SKM-1 (cell line): Measurements from ENCODE around the gene ATP10B.
"Not testable (repeated sequence)": the region's sequence is repeated elsewhere in the genome, so short reads cannot be mapped to it uniquely, and the experiment has no call there.

Experiments used
- DNase-seq: peaks from one replicate; lab custom pipeline; 2025; ENCODE audit not compliant: unreplicated experiment; lab: John Stamatoyannopoulos, UW

ATP10B gene, protein sequence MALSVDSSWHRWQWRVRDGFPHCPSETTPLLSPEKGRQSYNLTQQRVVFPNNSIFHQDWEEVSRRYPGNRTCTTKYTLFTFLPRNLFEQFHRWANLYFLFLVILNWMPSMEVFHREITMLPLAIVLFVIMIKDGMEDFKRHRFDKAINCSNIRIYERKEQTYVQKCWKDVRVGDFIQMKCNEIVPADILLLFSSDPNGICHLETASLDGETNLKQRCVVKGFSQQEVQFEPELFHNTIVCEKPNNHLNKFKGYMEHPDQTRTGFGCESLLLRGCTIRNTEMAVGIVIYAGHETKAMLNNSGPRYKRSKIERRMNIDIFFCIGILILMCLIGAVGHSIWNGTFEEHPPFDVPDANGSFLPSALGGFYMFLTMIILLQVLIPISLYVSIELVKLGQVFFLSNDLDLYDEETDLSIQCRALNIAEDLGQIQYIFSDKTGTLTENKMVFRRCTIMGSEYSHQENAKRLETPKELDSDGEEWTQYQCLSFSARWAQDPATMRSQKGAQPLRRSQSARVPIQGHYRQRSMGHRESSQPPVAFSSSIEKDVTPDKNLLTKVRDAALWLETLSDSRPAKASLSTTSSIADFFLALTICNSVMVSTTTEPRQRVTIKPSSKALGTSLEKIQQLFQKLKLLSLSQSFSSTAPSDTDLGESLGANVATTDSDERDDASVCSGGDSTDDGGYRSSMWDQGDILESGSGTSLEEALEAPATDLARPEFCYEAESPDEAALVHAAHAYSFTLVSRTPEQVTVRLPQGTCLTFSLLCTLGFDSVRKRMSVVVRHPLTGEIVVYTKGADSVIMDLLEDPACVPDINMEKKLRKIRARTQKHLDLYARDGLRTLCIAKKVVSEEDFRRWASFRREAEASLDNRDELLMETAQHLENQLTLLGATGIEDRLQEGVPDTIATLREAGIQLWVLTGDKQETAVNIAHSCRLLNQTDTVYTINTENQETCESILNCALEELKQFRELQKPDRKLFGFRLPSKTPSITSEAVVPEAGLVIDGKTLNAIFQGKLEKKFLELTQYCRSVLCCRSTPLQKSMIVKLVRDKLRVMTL (N-terminal part only)

DNA sequence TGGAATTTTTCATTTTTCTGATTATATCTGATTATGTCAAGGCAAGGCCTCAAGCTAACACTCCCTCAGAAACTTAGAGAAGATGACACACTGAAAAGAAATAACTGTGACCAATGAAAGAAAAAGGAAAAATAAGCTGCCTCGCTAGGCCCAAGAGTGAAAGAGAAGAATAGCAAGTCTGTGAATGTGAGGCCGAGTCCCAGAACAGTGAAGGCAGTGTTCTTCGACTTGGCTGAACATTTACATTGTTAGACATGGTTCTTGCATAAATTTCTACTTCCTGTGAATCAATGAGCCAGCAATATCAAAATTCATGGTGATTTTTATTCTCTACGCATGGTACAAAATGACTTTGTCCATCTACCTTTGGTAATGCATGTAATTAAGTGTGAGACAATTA, at the start of gene ATP10B:
TSS of gene ATP10B (minus strand) at position 163 of the 400 bp plus-strand sequence. CDS start 164,137 bp downstream, outside the sequence.
- DNase-seq, result no peak

DNA sequence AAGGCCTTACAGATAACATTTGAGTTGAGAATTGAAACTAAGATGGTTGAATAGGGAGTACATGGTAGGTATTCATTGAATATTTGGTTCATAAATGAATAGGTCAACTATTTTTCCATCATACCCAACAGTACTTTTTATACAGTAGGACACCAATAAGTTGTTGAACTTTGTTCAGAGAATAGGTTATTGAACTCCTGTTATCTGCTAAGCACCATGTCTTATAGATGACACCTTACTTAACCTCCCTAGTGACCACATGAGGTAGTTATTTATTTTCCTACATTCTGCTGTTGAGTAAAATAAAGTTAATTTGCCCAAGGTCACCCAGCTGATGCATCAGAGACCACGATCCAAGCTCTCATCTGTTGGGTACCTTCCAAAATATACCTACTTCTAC, 49.6 kb upstream of the ATP10B start:
- no peak for DNase-seq

DNA sequence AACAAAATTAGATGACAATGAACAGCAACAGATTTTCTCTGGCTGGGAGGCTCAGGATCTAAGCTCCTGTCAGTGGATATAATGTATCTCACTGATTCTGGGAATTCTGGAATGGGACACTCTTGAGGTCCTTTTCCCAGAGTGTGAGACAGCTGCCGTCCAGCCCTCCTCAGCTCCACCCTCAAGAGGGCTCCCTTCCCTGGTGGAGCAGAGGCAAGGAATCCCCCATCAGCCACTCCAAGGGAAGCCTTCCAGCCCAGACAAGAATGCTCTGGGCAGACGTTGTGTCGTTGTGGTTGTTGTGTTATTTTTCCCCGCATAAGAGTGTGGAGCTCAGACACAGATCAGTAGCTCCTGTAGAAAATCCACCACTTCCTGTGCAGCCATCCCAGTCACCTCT, 47.7 kb upstream of the ATP10B start:
- no peak for DNase-seq

GRCh38 chr5:160893180-160893964, 41.4 kb upstream of the ATP10B start:
- not testable (repeated sequence) for DNase-seq

DNA sequence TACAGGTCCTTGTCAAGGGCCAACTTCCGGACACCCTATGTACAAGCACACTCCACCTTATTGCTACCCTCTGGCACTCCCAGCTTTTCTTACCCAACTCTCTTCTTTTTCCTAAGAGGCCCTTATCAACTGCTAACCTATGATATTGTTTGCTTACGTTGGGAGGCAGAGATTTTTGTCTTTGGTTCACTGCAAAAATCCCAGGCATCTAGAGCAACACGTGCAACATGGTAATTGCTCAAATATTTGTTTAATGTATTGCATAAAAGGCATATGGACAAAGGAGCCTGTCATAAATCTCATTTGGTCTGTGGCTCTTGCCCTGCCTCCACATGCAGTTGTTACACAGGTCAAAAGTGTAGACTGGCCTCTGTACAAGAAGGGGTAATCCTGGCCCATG, 35.8 kb upstream of the ATP10B start:
- no peak for DNase-seq

GRCh38 chr5:160873560-160874200, 21.7 kb upstream of the ATP10B start:
- DNase-seq, result not testable (repeated sequence)

DNA sequence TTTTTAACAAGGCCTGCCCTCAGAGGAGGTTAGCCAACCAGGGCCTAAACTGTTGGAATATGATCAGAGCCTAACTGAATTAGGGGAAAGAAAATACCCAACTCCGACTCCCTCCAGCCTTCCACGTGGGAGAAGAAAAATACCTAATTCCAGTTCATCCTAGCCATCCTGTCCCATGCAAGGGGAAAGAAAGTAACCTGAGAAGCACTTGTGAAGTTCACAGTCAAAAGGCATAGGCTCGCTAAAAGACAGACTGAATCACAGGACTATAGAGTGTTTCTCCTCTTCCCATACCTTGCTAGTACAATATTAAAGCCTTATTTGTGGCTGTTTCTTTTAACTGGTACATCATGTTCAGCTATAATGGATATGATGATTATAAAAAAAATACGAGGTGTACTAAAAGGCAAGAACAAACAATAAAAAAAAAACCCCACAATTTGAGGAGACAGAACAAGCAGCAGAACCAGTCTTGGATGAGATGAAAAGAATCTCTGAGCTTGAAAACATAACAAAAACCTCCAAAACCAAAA, 18.0 kb upstream of the ATP10B start:
- no peak for DNase-seq

DNA sequence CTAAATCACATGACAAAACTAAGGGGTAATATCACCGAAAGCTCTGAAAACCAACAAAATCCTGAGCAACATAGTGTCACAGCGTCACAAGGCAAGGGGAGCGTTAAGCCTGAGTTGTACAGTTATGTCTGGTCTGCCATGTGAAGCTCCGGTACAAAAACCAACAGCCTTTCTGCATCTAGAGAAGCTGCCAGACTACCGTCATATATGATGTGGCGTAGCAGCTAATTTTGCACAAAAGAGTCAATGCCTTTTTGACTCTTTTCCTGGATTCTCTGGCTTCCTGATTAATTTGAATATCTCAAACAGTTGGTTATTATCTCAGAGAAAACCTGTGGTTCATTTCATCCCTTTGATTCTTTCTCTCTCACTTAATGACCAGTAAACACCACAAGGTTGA, 16.0 kb upstream of the ATP10B start:
- no peak for DNase-seq

- no peak for DNase-seq
These were observed 560 bp downstream of the ATP10B start for GRCh38 chr5:160851451-160851850.

DNA sequence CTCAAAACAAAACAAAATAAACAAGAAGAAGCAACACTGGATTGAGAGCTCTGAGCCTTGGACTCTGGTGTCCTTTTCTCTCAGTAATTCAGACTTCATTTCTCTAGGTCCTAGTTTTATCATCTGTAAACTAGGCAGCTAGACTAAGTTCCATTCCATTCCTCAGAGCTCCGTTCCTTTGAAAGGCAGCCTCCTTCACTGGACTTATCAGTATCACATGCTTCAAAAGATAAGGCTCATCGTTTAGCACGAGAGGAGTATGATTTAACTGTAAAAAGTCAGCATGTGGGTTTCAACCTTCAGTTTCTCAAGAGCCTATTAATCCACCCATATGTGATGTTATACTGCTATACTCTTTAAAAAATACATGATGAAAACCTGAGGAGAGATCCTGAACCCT, 1.6 kb downstream of the ATP10B start:
- no peak for DNase-seq

DNA sequence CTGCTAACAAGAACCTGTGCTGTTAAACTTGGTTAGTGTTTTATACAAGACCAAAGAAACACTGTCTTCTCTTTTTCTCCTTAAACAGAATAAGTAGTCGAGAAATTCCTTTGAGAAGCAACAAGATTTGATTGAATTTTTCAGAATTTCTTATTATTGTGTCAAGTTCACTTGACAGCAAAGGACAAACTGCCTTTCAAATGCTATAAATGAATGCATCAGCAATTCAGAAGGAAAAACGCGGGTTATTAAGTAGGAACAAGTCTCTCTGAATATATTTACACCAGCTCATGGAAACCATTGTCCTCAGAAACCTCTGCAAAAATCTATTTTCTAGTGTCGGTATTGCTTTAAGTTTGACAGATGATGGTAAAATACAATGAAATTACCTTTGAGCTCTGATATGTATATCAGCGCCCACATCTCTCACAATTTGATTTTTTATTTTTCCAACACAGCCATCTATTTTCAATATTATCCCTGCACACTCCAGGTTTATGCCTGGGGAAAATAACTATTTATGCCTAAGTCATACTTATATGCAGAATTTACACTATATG, 4.4 kb downstream of the ATP10B start:
- DNase-seq, result no peak

- DNase-seq, result no peak
These were observed 5.4 kb downstream of the ATP10B start for GRCh38 chr5:160846642-160847041.

- DNase-seq, result no peak
These were observed 7.8 kb downstream of the ATP10B start for GRCh38 chr5:160844177-160844576.

GRCh38 chr5:160843240-160843639, 8.8 kb downstream of the ATP10B start:
- no peak for DNase-seq

DNA sequence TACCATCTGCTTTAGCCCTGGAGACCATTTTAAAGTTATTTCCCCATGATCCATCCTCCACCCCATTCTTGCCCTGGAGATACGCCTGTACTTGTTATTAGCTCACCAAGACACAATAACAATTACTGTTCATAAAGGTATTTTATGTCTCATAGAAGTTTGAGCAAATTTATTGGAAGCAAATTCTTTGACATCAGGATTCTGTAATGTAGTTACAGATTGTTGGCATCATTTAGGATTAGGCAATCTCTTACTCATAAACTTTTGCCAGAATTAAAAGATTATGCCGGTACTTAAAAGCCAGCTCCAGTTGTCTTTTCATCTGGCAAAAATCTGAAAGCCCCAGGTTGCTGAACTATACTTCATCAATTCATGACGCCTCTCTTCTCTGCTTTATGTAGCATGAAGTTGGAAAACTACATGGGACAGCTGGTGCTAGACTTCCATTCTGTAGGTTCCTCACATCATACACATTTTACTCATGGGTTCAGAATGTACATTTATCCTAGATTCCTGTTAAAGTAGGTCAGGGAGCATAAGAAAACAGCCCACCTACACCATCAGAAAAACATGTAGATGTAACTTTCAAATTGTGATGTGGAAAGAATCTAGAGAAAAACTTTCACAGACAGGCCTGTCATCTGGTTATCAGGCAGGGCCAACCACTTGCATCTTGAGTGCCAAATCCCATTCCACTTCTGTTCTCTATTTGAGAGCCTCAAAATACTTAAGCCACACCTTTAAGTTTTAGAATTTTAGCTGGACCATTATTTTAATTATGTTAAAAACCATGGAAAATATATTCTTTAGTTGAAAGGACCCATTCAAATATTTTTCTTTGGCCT, 14.0 kb downstream of the ATP10B start:
- DNase-seq, result no peak

DNA sequence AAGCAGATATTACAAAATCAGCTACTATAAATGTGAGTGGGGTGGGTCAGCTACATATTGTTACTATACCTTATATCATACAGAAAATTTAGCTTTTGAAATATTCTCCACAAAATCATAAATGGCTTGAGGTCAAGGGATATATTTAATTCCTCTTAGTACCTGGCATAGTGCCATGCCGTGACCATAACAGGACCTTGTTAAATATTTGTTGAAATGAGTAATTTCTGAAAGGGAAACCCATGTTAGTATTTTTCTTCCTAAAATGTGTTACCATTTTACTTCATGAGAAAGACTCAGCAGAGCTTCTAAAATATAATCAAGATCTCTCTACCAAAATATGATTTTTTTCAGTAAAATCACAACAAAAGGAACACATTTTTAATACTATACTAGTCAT, 14.8 kb downstream of the ATP10B start:
- DNase-seq, result no peak

GRCh38 chr5:160835818-160836528, 16.0 kb downstream of the ATP10B start:
- no peak for DNase-seq

DNA sequence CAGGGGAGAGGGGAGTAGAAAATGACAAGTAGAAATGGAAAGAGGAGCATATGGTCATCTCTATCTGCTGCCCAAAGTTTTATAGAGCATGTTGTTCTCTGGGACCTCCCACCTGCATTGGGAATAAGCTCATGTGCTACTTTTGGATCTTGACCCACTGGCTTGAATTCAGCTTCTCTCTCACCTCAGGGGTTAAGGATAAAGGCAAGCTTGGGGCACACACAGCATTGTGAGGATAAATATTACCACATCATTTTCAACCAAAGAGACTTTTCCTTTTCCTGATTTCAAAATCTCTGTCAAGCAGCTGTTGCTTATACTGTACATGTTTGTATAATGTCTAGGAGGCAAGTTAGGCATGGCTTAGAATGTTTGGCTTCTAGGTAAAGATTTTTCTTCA, 16.6 kb downstream of the ATP10B start:
- DNase-seq, result no peak
